ENCODE data around the gene SPTBN5. TPM values are rescaled to one million over a fixed set of nuclear protein-coding genes. Genes with fewer than 3 reads are reported as not detected.
A peak's percentile ranks its signal among the peaks of the same experiment; 100 is the strongest.

The SPTBN5 gene
- total RNA-seq, 1 experiment from 2014 or later = 3.2 TPM

DNA sequence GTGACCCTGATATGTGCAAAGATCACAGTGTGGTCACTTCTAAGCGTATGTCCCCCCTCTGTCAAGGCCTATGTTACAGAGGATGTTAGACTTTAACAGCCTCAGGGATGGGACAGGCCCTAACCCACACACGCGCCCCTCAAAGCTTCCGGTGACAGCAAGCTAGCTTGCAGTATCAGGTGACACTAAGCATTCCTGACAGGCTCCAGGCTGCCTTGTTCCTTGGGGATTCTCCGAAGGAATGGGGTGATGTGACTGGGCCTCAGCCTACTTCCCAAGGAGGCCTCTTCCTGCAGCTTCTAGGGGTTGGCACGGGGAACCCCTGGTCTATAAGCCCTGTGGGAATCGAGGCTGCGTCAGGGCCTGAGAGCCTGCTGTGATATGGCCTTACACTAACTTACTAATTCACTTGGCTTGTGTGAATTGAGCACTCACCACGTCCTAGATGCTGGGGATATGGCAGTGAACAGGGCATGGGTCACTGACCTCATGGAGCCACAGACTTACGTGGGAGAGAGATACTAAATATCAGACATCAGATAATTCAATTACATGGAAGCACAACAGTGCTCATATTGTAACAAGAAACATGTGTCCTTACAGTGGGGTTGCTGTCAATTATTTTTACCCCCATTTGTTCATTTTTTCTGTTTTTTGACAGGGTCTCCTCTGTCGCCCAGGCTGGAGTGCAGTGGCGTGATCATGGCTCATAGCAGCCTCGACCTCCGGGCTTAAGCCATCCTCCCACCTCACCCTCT is 11.4 kb upstream of the SPTBN5 start:
- no TSS peak for BruUV-seq (replicated peaks)
- no peak for TF ChIP-seq CTCF (conservative IDR thresholded peaks at IDR 0.05; ENCODE audit: low read depth, low read length)
- TF ChIP-seq EZH2 (IDR thresholded peaks at IDR 0.05; ENCODE audit: borderline replicate concordance, low read depth, low read length, poor library complexity, severe bottlenecking) = no peak
- POLR2A ChIA-PET (ENCODE audit: low non-redundant PET) = interaction anchor here (0.6 kb wide), 1 partner anchor 445 kb away, joined by 5 read pairs; no protein-coding TSS in a partner anchor
- peaks cover 6% of the 10 kb centered on the region for H3K36me3 ChIP-seq (ENCODE audit: insufficient read depth, low read length, poor library complexity, severe bottlenecking)
- H3K4me1 ChIP-seq (ENCODE audit: insufficient read depth, low read length, poor library complexity, severe bottlenecking) = no peaks in the 10 kb centered on the region
- CTCF ChIA-PET = interaction anchor here (0.6 to 1.9 kb wide), 10 partner anchors 8 to 636 kb away, joined by 3 to 48 read pairs (median 6); partner anchors contain the start of gene MAPKBP1
- no peak overlapping the region for H3K27ac ChIP-seq (ENCODE audit: low read depth, low read length, poor library complexity, severe bottlenecking)
- intact Hi-C loops (cut with micrococcal nuclease; ENCODE audit: unreplicated experiment) = loop anchor here (10.0 kb wide), 1 partner anchor 350 kb away; the partner anchor contains the start of gene TYRO3
- no peak for DNase-seq (ENCODE audit: low spot score)
- H3K27me3 ChIP-seq (replicated peaks; ENCODE audit: insufficient read depth, low read depth, low read length, poor library complexity) = no peaks in the 10 kb centered on the region
- no peak overlapping the region for H3K4me3 ChIP-seq (ENCODE audit: low read depth, low read length, poor library complexity, severe bottlenecking)
- no peaks in the 10 kb centered on the region for H3K9me3 ChIP-seq (ENCODE audit: low read depth, low read length, poor library complexity, severe bottlenecking)

- BruUV-seq (replicated peaks) = no TSS peak
- no peak overlapping the region for H3K4me3 ChIP-seq (ENCODE audit: low read depth, low read length, poor library complexity, severe bottlenecking)
- H3K27ac ChIP-seq (ENCODE audit: low read depth, low read length, poor library complexity, severe bottlenecking) = no peak overlapping the region
- intact Hi-C loops (cut with micrococcal nuclease; ENCODE audit: unreplicated experiment) = loop anchor here (1.0 to 10.0 kb wide), 3 partner anchors 132 to 437 kb away; partner anchors contain the start of gene TYRO3
- CTCF ChIA-PET = interaction anchor here (0.6 to 1.9 kb wide), 10 partner anchors 9 to 637 kb away, joined by 3 to 48 read pairs (median 6); partner anchors contain the start of gene MAPKBP1
- POLR2A ChIA-PET (ENCODE audit: low non-redundant PET) = interaction anchor here (0.6 kb wide), 1 partner anchor 445 kb away, joined by 5 read pairs; no protein-coding TSS in a partner anchor
- H3K27me3 ChIP-seq (replicated peaks; ENCODE audit: insufficient read depth, low read depth, low read length, poor library complexity) = no peaks in the 10 kb centered on the region
- no peaks in the 10 kb centered on the region for H3K4me1 ChIP-seq (ENCODE audit: insufficient read depth, low read length, poor library complexity, severe bottlenecking)
- H3K36me3 ChIP-seq (ENCODE audit: insufficient read depth, low read length, poor library complexity, severe bottlenecking) = peaks cover 6% of the 10 kb centered on the region
- TF ChIP-seq CTCF (conservative IDR thresholded peaks at IDR 0.05; ENCODE audit: low read depth, low read length) (peak; percentile 92), EZH2 (IDR thresholded peaks at IDR 0.05; ENCODE audit: borderline replicate concordance, low read depth, low read length, poor library complexity, severe bottlenecking) (no peak)
- H3K9me3 ChIP-seq (ENCODE audit: low read depth, low read length, poor library complexity, severe bottlenecking) = no peaks in the 10 kb centered on the region
- DNase-seq (ENCODE audit: low spot score) = peak; percentile 77
Observed at GRCh38 chr15:41904541-41905005, 10.7 kb upstream of the SPTBN5 start.

DNA sequence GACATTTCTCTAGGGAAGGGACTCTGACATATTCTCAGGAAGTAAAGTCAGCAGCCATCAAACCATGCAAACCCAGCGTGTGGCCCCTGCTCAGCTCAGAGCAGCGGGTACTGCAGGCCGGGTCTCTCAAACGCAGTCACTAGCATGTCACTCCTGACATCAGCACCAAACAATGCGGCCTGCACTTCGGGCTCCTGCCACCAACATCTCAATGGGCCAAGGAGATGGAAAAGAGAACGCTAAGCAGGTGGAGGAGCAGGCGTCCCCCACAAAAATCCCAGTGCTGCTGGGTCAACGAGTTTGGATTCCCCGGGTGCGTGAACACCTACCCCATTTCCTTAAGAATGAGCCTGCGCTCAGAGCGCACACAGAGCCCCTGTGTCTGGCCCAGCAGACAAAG is 9.9 kb upstream of the SPTBN5 start:
- POLR2A ChIA-PET (ENCODE audit: low non-redundant PET) = no interaction called here
- Histone ChIP-seq H3K27me3 (replicated peaks; ENCODE audit: insufficient read depth, low read depth, low read length, poor library complexity) (no peaks in the 10 kb centered on the region), H3K36me3 (ENCODE audit: insufficient read depth, low read length, poor library complexity, severe bottlenecking) (peaks cover 2% of the 10 kb centered on the region), H3K9me3 (ENCODE audit: low read depth, low read length, poor library complexity, severe bottlenecking) (no peaks in the 10 kb centered on the region), H3K4me1 (ENCODE audit: insufficient read depth, low read length, poor library complexity, severe bottlenecking) (no peaks in the 10 kb centered on the region), H3K27ac (ENCODE audit: low read depth, low read length, poor library complexity, severe bottlenecking) (no peak overlapping the region), H3K4me3 (ENCODE audit: low read depth, low read length, poor library complexity, severe bottlenecking) (no peak overlapping the region)
- CTCF ChIA-PET = interaction anchor here (1.7 to 1.9 kb wide), 2 partner anchors 131 to 438 kb away, joined by 10 to 48 read pairs; partner anchors contain the start of gene MAPKBP1
- DNase-seq (ENCODE audit: low spot score) = no peak
- no peak for TF ChIP-seq EZH2 (IDR thresholded peaks at IDR 0.05; ENCODE audit: borderline replicate concordance, low read depth, low read length, poor library complexity, severe bottlenecking)
- no TSS peak for BruUV-seq (replicated peaks)
- intact Hi-C loops (cut with micrococcal nuclease; ENCODE audit: unreplicated experiment) = loop anchor here (1.0 to 10.0 kb wide), 3 partner anchors 131 to 436 kb away; partner anchors contain the start of gene TYRO3

Measured in A673 (cell line).